ENCODE data around the gene FRRS1L. TPM values are rescaled to one million over a fixed set of nuclear protein-coding genes. Genes with fewer than 3 reads are reported as not detected.

FRRS1L gene
- total RNA-seq, 1 donor from 2014 or later = 2.5 TPM

DNA sequence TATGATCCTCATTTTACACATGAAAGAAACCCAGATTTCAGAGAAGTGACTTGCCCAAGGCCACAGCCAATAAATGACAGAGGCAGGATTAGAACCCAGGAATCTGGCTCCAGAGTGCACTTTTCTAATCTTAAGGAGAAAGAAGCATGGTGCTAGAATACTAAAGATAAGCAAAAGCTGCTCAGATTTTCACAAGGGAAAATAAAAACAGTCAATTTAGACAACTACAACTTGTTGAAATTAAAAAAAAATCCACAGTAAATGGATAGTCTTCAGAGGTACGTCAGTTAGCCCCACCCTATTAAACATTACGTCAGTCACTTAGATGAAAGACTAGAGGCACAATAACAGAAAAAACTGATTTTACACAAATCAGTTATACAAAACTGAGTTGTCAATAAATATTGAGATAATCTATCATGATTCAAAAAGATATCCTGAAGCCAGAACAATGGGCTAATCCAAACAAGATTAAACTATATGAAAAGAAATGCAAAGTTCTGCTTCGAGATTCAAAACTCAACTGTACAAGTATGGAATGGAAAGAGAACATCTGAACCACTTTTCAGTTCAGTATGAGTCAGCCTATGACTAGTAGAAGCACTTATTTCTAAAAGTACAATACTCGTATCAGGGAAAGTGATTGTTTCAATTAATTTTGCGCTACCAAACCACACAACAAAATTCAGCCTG lies 56.6 kb downstream of the FRRS1L start:
- H3K4me1 ChIP-seq = peaks cover 99% of the 10 kb centered on the region

DNA sequence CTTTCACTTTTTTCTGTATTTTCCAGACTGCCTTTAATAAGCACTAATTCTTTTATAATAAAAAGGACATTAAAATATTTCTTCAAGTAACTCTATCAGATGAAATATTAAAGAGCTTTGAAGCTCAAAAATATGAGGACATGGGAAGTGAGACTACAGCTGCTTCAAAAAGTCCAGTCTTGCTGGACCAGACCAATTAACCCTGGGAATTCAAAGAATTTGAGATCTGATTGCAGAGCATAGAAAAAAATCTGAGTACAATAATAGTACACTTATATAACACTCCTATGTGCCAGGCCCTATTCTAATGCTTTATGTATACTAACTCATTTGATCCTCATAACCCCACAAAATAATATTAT lies 57.1 kb downstream of the FRRS1L start:
- Histone ChIP-seq H3K4me1 (peaks cover 94% of the 10 kb centered on the region), H3K4me3 (peak overlapping the region; percentile 40), H3K27ac (replicated peaks) (peak overlapping the region; percentile 98), H3K9me3 (replicated peaks) (no peaks in the 10 kb centered on the region), H3K27me3 (ENCODE audit: low read depth) (no peaks in the 10 kb centered on the region), H3K36me3 (peaks cover 10% of the 10 kb centered on the region)
- TF ChIP-seq, protein P1, sequence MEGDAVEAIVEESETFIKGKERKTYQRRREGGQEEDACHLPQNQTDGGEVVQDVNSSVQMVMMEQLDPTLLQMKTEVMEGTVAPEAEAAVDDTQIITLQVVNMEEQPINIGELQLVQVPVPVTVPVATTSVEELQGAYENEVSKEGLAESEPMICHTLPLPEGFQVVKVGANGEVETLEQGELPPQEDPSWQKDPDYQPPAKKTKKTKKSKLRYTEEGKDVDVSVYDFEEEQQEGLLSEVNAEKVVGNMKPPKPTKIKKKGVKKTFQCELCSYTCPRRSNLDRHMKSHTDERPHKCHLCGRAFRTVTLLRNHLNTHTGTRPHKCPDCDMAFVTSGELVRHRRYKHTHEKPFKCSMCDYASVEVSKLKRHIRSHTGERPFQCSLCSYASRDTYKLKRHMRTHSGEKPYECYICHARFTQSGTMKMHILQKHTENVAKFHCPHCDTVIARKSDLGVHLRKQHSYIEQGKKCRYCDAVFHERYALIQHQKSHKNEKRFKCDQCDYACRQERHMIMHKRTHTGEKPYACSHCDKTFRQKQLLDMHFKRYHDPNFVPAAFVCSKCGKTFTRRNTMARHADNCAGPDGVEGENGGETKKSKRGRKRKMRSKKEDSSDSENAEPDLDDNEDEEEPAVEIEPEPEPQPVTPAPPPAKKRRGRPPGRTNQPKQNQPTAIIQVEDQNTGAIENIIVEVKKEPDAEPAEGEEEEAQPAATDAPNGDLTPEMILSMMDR (IDR thresholded peaks at IDR 0.05; ENCODE audit: borderline replicate concordance) = no peak
- DNase-seq = no peak
- intact Hi-C loops (cut with micrococcal nuclease) = no loop called here

More for the DNA sequence above, 56.6 kb downstream of the FRRS1L start:
- TF ChIP-seq, protein P1 (IDR thresholded peaks at IDR 0.05; ENCODE audit: borderline replicate concordance) = no peak
- Histone ChIP-seq H3K27me3 (ENCODE audit: low read depth) (no peaks in the 10 kb centered on the region), H3K9me3 (replicated peaks) (no peaks in the 10 kb centered on the region), H3K27ac (replicated peaks) (peak overlapping the region; percentile 98), H3K36me3 (peaks cover 5% of the 10 kb centered on the region), H3K4me3 (peak overlapping the region; percentile 40)
- DNase-seq = no peak
- intact Hi-C loops (cut with micrococcal nuclease) = no loop called here

GRCh38 chr9:109108318-109108717 lies 58.7 kb downstream of the FRRS1L start:
- TF ChIP-seq, protein P1 (IDR thresholded peaks at IDR 0.05; ENCODE audit: borderline replicate concordance) = no peak
- H3K27ac ChIP-seq (replicated peaks) = peak overlapping the region; percentile 98
- DNase-seq = no peak
- no peaks in the 10 kb centered on the region for H3K9me3 ChIP-seq (replicated peaks)
- H3K4me3 ChIP-seq = peak overlapping the region; percentile 40
- H3K36me3 ChIP-seq = peaks cover 25% of the 10 kb centered on the region
- H3K27me3 ChIP-seq (ENCODE audit: low read depth) = no peaks in the 10 kb centered on the region
- intact Hi-C loops (cut with micrococcal nuclease) = no loop called here
- peaks cover 83% of the 10 kb centered on the region for H3K4me1 ChIP-seq

- H3K27me3 ChIP-seq (ENCODE audit: low read depth) = no peaks in the 10 kb centered on the region
- H3K9me3 ChIP-seq (replicated peaks) = no peaks in the 10 kb centered on the region
- no peak for DNase-seq
- peak overlapping the region; percentile 98 for H3K27ac ChIP-seq (replicated peaks)
- peaks cover 83% of the 10 kb centered on the region for H3K4me1 ChIP-seq
- TF ChIP-seq, protein P1 (IDR thresholded peaks at IDR 0.05; ENCODE audit: borderline replicate concordance) = no peak
- H3K4me3 ChIP-seq = peak overlapping the region; percentile 40
- intact Hi-C loops (cut with micrococcal nuclease) = no loop called here
- H3K36me3 ChIP-seq = peaks cover 26% of the 10 kb centered on the region
Measured at GRCh38 chr9:109107402-109108240, 59.4 kb downstream of the FRRS1L start.

- Histone ChIP-seq H3K9me3 (replicated peaks) (no peaks in the 10 kb centered on the region), H3K27me3 (ENCODE audit: low read depth) (no peaks in the 10 kb centered on the region), H3K4me1 (peaks cover 83% of the 10 kb centered on the region), H3K4me3 (peak overlapping the region; percentile 9), H3K27ac (replicated peaks) (peak overlapping the region; percentile 89), H3K36me3 (peaks cover 30% of the 10 kb centered on the region)
- no peak for DNase-seq
- intact Hi-C loops (cut with micrococcal nuclease) = no loop called here
- TF ChIP-seq, protein P1 (IDR thresholded peaks at IDR 0.05; ENCODE audit: borderline replicate concordance) = no peak
Measured at GRCh38 chr9:109101810-109102209, 65.2 kb downstream of the FRRS1L start.

Measured in left ventricle myocardium inferior (tissue), 1 donor.